ENCODE measurements around the gene ZFAND4.

- no peak for TF ChIP-seq POLR2A (IDR thresholded peaks at IDR 0.05)
- TF ChIP-seq POLR2AphosphoS5 (IDR thresholded peaks at IDR 0.05; ENCODE audit: insufficient read depth in 1 of 2, low read depth in 1 of 2), result no peak
- TF ChIP-seq, protein P1, sequence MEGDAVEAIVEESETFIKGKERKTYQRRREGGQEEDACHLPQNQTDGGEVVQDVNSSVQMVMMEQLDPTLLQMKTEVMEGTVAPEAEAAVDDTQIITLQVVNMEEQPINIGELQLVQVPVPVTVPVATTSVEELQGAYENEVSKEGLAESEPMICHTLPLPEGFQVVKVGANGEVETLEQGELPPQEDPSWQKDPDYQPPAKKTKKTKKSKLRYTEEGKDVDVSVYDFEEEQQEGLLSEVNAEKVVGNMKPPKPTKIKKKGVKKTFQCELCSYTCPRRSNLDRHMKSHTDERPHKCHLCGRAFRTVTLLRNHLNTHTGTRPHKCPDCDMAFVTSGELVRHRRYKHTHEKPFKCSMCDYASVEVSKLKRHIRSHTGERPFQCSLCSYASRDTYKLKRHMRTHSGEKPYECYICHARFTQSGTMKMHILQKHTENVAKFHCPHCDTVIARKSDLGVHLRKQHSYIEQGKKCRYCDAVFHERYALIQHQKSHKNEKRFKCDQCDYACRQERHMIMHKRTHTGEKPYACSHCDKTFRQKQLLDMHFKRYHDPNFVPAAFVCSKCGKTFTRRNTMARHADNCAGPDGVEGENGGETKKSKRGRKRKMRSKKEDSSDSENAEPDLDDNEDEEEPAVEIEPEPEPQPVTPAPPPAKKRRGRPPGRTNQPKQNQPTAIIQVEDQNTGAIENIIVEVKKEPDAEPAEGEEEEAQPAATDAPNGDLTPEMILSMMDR (IDR thresholded peaks at IDR 0.05), result no peak
These were observed 65.3 kb downstream of the ZFAND4 start for GRCh38 chr10:45607276-45607675.

All from vagina (tissue), 2 donors.